Prostate gland (tissue), 2 donors: ENCODE data around the gene VPS16.

ENCODE experiments used
- CTCF ChIP-seq, 4 experiments: fragments of 200-600 bp in 2 of 4; fragments of 450-650 bp in 2 of 4; sonication (generic) in 2 of 4; IDR thresholded peaks; 1 replicate in 3 of 4; 2 replicates in 1 of 4; pipeline ENCODE4 v1.5.1; 2016 to 2019; ENCODE audit warnings: antibody characterized with exemption in 4 of 4, mild to moderate bottlenecking in 2 of 4, moderate library complexity in 2 of 4
- POLR2A ChIP-seq: fragments of 450-650 bp; IDR thresholded peaks from one replicate; pipeline ENCODE4 v1.6.1; 2016; ENCODE audit warnings: antibody characterized with exemption, mild to moderate bottlenecking
- POLR2AphosphoS5 ChIP-seq: sonication (generic); formaldehyde crosslinking; IDR thresholded peaks from one replicate; pipeline ENCODE4 v1.6.1; 2017; ENCODE audit warnings: antibody characterized with exemption

GRCh38 chr20:2902291-2902690, 61.7 kb downstream of the VPS16 start:
- TF ChIP-seq CTCF (IDR thresholded peaks at IDR 0.05): no peak
- no peak for TF ChIP-seq POLR2A
- TF ChIP-seq POLR2AphosphoS5: no peak
